IMR-90 (cell line): Measurements from ENCODE around the gene DGAT2. TPM values are rescaled to one million over a fixed set of nuclear protein-coding genes. Genes with fewer than 3 reads are reported as not detected.

Source experiments
- ATAC-seq: fragments of 200-7000 bp; cut with Tn5 transposase; 2 replicates; pipeline ENCODE4 v1.9.1; 2020; ENCODE audit warnings: low read depth, mild to moderate bottlenecking, moderate library complexity
- BruUV-seq: library from RNA; stranded (reverse); fragments of 400-500 nt; replicated peaks from 2 replicates; lab custom pipeline; 2021; lab: Mats Ljungman, UMichigan
- CTCF ChIA-PET: fragments of 300-600 bp; formaldehyde crosslinking; extraction: SDS; loops from one replicate; lab custom pipeline; 2021; ENCODE audit warnings: antibody characterized with exemption; lab: Yijun Ruan, JAX
- POLR2A ChIA-PET: fragments of 300-600 bp; sonication (Branson Sonifier 250); formaldehyde crosslinking; loops from one replicate; lab custom pipeline; 2022; ENCODE audit warnings: antibody characterized with exemption; ENCODE audit not compliant: unreplicated experiment; lab: Charles Lee
- DNase-seq: peaks from one replicate; pipeline ENCODE4 v3.0.0; 2013
- H2AFZ ChIP-seq: replicated peaks from 2 replicates; pipeline ENCODE3; 2013; ENCODE audit warnings: low read length, mild to moderate bottlenecking; ENCODE audit not compliant: poor library complexity
- H2AK5ac ChIP-seq: 2 replicates; pipeline ENCODE4 v1.6.1; 2013; ENCODE audit warnings: low read depth, low read length, inconsistent platforms
- H2AK9ac ChIP-seq: replicated peaks from 2 replicates; pipeline ENCODE3; 2013; ENCODE audit warnings: mild to moderate bottlenecking, low read depth, low read length, moderate library complexity; ENCODE audit not compliant: poor library complexity
- H2BK120ac ChIP-seq: 2 replicates; pipeline ENCODE4 v1.6.1; 2013; ENCODE audit warnings: low read depth, low read length, inconsistent platforms
- H2BK15ac ChIP-seq: 3 replicates; pipeline ENCODE4 v1.6.1; 2013; ENCODE audit warnings: low read depth, low read length, inconsistent platforms
- H2BK20ac ChIP-seq: 2 replicates; pipeline ENCODE4 v1.6.1; 2013; ENCODE audit warnings: low read depth, mild to moderate bottlenecking, inconsistent platforms, low read length, moderate library complexity
- H2BK5ac ChIP-seq: 2 replicates; pipeline ENCODE4 v1.6.1; 2013; ENCODE audit warnings: mild to moderate bottlenecking, low read depth, low read length, inconsistent platforms; ENCODE audit not compliant: poor library complexity, severe bottlenecking
- H3K14ac ChIP-seq: replicated peaks from 2 replicates; pipeline ENCODE4 v1.6.1; 2013; ENCODE audit warnings: low read depth, low read length, inconsistent platforms
- H3K18ac ChIP-seq: 2 replicates; pipeline ENCODE4 v1.6.1; 2013; ENCODE audit warnings: low read depth, low read length, control low read depth
- H3K23ac ChIP-seq: 2 replicates; pipeline ENCODE4 v1.6.1; 2013; ENCODE audit warnings: low read depth, low read length, inconsistent platforms
- H3K27ac ChIP-seq: 2 replicates; pipeline ENCODE4 v1.5.1; 2013; ENCODE audit warnings: mild to moderate bottlenecking, control low read depth, low read length; ENCODE audit not compliant: insufficient read depth
- H3K27me3 ChIP-seq: 2 replicates; pipeline ENCODE4 v1.6.1; 2013; ENCODE audit warnings: low read length; ENCODE audit not compliant: control insufficient read depth, insufficient read depth
- H3K36me3 ChIP-seq: 2 replicates; pipeline ENCODE4 v1.6.1; 2013; ENCODE audit warnings: low read length, mixed read lengths; ENCODE audit not compliant: control insufficient read depth, insufficient read depth
- H3K4ac ChIP-seq: 2 replicates; pipeline ENCODE4 v1.6.1; 2013; ENCODE audit warnings: low read depth, low read length, inconsistent platforms
- H3K4me1 ChIP-seq: 2 replicates; pipeline ENCODE4 v1.6.1; 2013; ENCODE audit warnings: low read length, mixed read lengths; ENCODE audit not compliant: control insufficient read depth, insufficient read depth
- H3K4me2 ChIP-seq: 2 replicates; pipeline ENCODE4 v1.6.1; 2013; ENCODE audit warnings: low read depth, mild to moderate bottlenecking, control low read depth, low read length, moderate library complexity
- H3K4me3 ChIP-seq: 2 replicates; pipeline ENCODE4 v1.5.1; 2013; ENCODE audit warnings: low read depth, mild to moderate bottlenecking, control low read depth, low read length, moderate library complexity; ENCODE audit not compliant: insufficient read depth
- H3K56ac ChIP-seq: 2 replicates; pipeline ENCODE4 v1.6.1; 2013; ENCODE audit warnings: low read length, inconsistent platforms; ENCODE audit not compliant: insufficient read depth; ENCODE audit errors: extremely low read depth
- H3K79me1 ChIP-seq, 2 experiments: 2 replicates each; pipeline ENCODE4 v1.6.1; 2013; ENCODE audit warnings: low read length in 2 of 2, inconsistent platforms in 1 of 2, low read depth in 1 of 2
- H3K9ac ChIP-seq: 2 replicates; pipeline ENCODE4 v1.6.1; 2013; ENCODE audit warnings: low read depth, low read length, control low read depth
- H3K9me1 ChIP-seq: 2 replicates; pipeline ENCODE4 v1.6.1; 2013; ENCODE audit warnings: low read length, inconsistent platforms; ENCODE audit not compliant: insufficient read depth
- H3K9me3 ChIP-seq: 2 replicates; pipeline ENCODE4 v1.6.1; 2013; ENCODE audit warnings: low read length; ENCODE audit not compliant: control insufficient read depth, insufficient read depth
- H4K20me1 ChIP-seq: 2 replicates; pipeline ENCODE4 v1.6.1; 2013; ENCODE audit warnings: low read length, inconsistent platforms; ENCODE audit not compliant: insufficient read depth
- H4K5ac ChIP-seq: 2 replicates; pipeline ENCODE4 v1.6.1; 2013; ENCODE audit warnings: mild to moderate bottlenecking, low read depth, low read length, control low read depth
- H4K8ac ChIP-seq, 2 experiments: 2 replicates each; pipeline ENCODE4 v1.6.1; 2013; ENCODE audit warnings: low read depth in 2 of 2, low read length in 2 of 2, control low read depth in 1 of 2, inconsistent platforms in 1 of 2
- H4K91ac ChIP-seq: 2 replicates; pipeline ENCODE4 v1.6.1; 2013; ENCODE audit warnings: low read depth, low read length, inconsistent platforms; ENCODE audit not compliant: insufficient read depth
- CEBPB ChIP-seq: IDR thresholded peaks from 2 replicates; pipeline ENCODE4 v1.6.1; 2012; ENCODE audit warnings: low read depth, low read length, improper control_type of control experiment
- CTCF ChIP-seq: conservative IDR thresholded peaks from 2 replicates; pipeline ENCODE4 v1.5.1; 2012; ENCODE audit warnings: mild to moderate bottlenecking, low read depth, low read length, improper control_type of control experiment
- FOS ChIP-seq: fragments of 150-350 bp; IDR thresholded peaks from 2 replicates; pipeline ENCODE4 v1.6.1; 2016; ENCODE audit warnings: low read depth, low read length
- NFE2L2 ChIP-seq: fragments of 150-350 bp; IDR thresholded peaks from 2 replicates; pipeline ENCODE4 v1.6.1; 2016; ENCODE audit warnings: low read depth, mild to moderate bottlenecking, low read length
- RAD21 ChIP-seq: IDR thresholded peaks from 2 replicates; pipeline ENCODE4 v1.6.1; 2012; ENCODE audit warnings: low read length, improper control_type of control experiment
- RCOR1 ChIP-seq: IDR thresholded peaks from 2 replicates; pipeline ENCODE4 v1.6.1; 2012; ENCODE audit warnings: mild to moderate bottlenecking, low read length, improper control_type of control experiment; ENCODE audit not compliant: insufficient replicate concordance
- SMC3 ChIP-seq: fragments of 150-350 bp; IDR thresholded peaks from 2 replicates; pipeline ENCODE4 v1.6.1; 2016; ENCODE audit warnings: low read depth, mild to moderate bottlenecking, antibody characterized with exemption, low read length, moderate library complexity
- WGBS, 2 experiments: methylation state at CpG; one replicate each; pipeline versions ENCODE4 v1.1.5 to v1.1.7; 2013; ENCODE audit warnings: missing lambda C conversion rate in 2 of 2; ENCODE audit not compliant: insufficient read length in 1 of 2; ENCODE audit errors: extremely low coverage in 2 of 2; 5-methylcytosine and 5-hydroxymethylcytosine counted together
- dilution Hi-C: fragments of 300-500 bp; cut with HindIII; formaldehyde crosslinking; loops from one replicate; pipeline ENCODE4 v1.14.3; 2018; ENCODE audit warnings: low sequenced_read_pairs; ENCODE audit not compliant: unreplicated experiment
- in situ Hi-C: fragments of 300-500 bp; cut with MboI; formaldehyde crosslinking; loops from 3 replicates; pipeline ENCODE4 v1.14.3; 2019; ENCODE audit warnings: low sequenced_read_pairs, inconsistent platforms, mixed read lengths
- intact Hi-C: fragments of 100-400 bp; cut with micrococcal nuclease; formaldehyde crosslinking; loops from 2 replicates; pipeline ENCODE4 v1.10.0; 2022
- polyA plus RNA-seq, 3 experiments: library from polyadenylated mRNA; depleted of rRNA; stranded (reverse); fragments of >200 nt; gene quantifications; 2 replicates each; pipeline ENCODE4 v1.2.3, GENCODE V29; 2012; ENCODE audit warnings: low replicate concordance in 1 of 3
- total RNA-seq: library from RNA; depleted of rRNA; stranded (reverse); fragments of >200 nt; gene quantifications from 2 replicates; pipeline ENCODE4 v1.2.3, GENCODE V29; 2012

Gene DGAT2
- total and polyA plus RNA-seq, 2 of the 4 experiments (the other 2 are of a cell fraction) = 2.3 to 2.4 TPM

GRCh38 chr11:75802021-75802912 is 33.7 kb downstream of the DGAT2 start (continued):
- TF ChIP-seq NFE2L2 (no peak), FOS (no peak)

DNA sequence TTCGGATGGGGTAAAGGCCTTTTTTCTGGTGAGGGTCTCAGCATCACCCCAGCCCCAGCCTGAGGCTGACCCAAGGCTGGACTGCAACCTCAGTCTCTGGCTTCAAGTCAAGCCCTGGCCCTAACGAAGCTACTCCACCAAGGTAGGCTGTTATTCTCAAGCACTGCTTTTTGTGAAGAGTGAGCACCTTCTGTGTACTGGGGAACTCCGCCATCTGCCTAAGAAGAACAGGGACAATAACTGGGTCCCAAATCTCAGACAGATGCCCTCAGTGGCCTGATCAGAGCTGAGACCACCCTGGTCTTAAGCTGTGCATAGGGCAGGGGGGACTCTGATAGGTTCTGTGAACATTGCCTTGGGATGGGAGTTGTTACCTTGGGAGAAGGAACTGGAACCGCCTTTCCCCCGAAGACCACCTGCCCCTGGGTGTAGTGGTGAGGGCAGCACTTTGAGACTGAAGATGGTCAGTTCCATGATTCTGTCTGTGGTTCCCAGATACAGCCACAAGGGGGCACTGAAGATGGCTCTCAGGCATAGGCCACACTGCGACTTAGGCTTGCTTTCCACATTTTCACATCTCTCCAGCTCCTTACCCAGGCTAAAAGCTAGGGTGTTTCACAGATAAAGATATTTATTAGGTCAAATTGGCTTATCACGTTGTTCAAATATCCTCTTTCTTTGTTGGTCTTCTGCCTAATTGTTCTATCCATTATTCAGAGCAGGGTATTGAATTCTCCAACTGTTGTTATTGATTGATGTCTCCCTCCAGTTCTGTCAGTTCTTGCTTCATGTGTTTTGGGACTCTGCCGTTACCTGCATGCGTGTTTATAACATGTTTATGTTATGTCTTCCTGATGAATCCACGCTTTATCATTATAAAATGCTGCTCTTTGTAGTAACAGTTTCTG is 34.6 kb downstream of the DGAT2 start:
- H3K18ac ChIP-seq = no peak overlapping the region
- DNase-seq (peak; percentile 65), ATAC-seq (peak; percentile 99)
- H4K5ac ChIP-seq = no peak overlapping the region
- H2AK9ac ChIP-seq = no peak overlapping the region
- ChIA-PET CTCF (interaction anchor here (0.6 to 1.4 kb wide), 12 partner anchors 9 to 341 kb away, joined by 3 to 6 read pairs (median 3); no protein-coding TSS in a partner anchor), POLR2A (no interaction called here)
- no peaks in the 10 kb centered on the region for H3K36me3 ChIP-seq
- no peak overlapping the region for H3K4me3 ChIP-seq
- no peak overlapping the region for H2BK15ac ChIP-seq
- H4K91ac ChIP-seq = no peak overlapping the region
- no peak overlapping the region for H3K4ac ChIP-seq
- no TSS peak for BruUV-seq
- H4K20me1 ChIP-seq = 0 out of 2 replicates have a peak, but pooled peaks cover 5% of the 10 kb centered on the region
- dilution Hi-C loops = no loop called here
- no peak overlapping the region for H2BK20ac ChIP-seq
- H2AFZ ChIP-seq = peak overlapping the region; percentile 40
- no peak overlapping the region for H2BK5ac ChIP-seq
- no peak overlapping the region for H2AK5ac ChIP-seq
- TF ChIP-seq RCOR1 = no peak
- peak; percentile 88 for TF ChIP-seq RAD21
- peak; percentile 91 for TF ChIP-seq CTCF
- peak; percentile 93 for TF ChIP-seq SMC3
- TF ChIP-seq CEBPB = no peak
- H3K14ac ChIP-seq = no peak overlapping the region
- H3K27me3 ChIP-seq = no peaks in the 10 kb centered on the region
- H3K9ac ChIP-seq = no peak overlapping the region
- no peak overlapping the region for H2BK120ac ChIP-seq
- in situ Hi-C loops = loop anchor here (10.0 kb wide), 1 partner anchor 512 kb away; no protein-coding TSS in a partner anchor
- H3K4me2 ChIP-seq = no peak overlapping the region
- no peak overlapping the region for H4K8ac ChIP-seq
- no peaks in the 10 kb centered on the region for H3K4me1 ChIP-seq
- no peaks in the 10 kb centered on the region for H3K9me3 ChIP-seq
- no peak overlapping the region for H3K23ac ChIP-seq
- no peak overlapping the region for H3K56ac ChIP-seq
- H3K27ac ChIP-seq = no peak overlapping the region
- intact Hi-C loops = loop anchor here (1.0 to 5.0 kb wide), 5 partner anchors 64 to 516 kb away; no protein-coding TSS in a partner anchor
- H3K79me1 ChIP-seq = no peaks in the 10 kb centered on the region
- H3K9me1 ChIP-seq = no peaks in the 10 kb centered on the region
- WGBS, 2 experiments = 40% methylated on average over 2 of the region's 10 CpGs; no CpG with 5 or more reads in 1 of the 2 experiments
